Stimulated activated CD4-positive, alpha-beta T cell treated with anti-CD3 and anti-CD28 coated beads, Interleukin-1b, Interleukin-23, amount 100 ng/mL, for 4 hours (primary cell): ENCODE results near the gene CNTNAP2.
A peak's percentile ranks its signal among the peaks of the same experiment; 100 is the strongest.

Source experiments
- DNase-seq, 2 donors: peaks; one replicate each; pipeline ENCODE4 v3.0.0-alpha.2; 2020; ENCODE audit warnings: low read depth in 2 of 2

Gene CNTNAP2

GRCh38 chr7:148255333-148255732 is 2138.7 kb downstream of the CNTNAP2 start:
- DNase-seq, result no peak

GRCh38 chr7:148256433-148256832 is 2139.8 kb downstream of the CNTNAP2 start:
- no peak for DNase-seq

GRCh38 chr7:148260599-148260998 is 2144.0 kb downstream of the CNTNAP2 start:
- no peak for DNase-seq

- DNase-seq, result no peak
Measured at GRCh38 chr7:148261523-148261922, 2144.9 kb downstream of the CNTNAP2 start.

- DNase-seq, result no peak
Measured at GRCh38 chr7:148261996-148262688, 2145.5 kb downstream of the CNTNAP2 start.

- peak; percentile 47 to 65 for DNase-seq
Measured at GRCh38 chr7:148262721-148263229, 2146.2 kb downstream of the CNTNAP2 start.

GRCh38 chr7:148264933-148265557 is 2148.4 kb downstream of the CNTNAP2 start:
- no peak for DNase-seq

GRCh38 chr7:148265896-148266295 is 2149.3 kb downstream of the CNTNAP2 start:
- no peak for DNase-seq

- DNase-seq, result no peak
Measured at GRCh38 chr7:148266795-148267194, 2150.2 kb downstream of the CNTNAP2 start.

- no peak for DNase-seq
Measured at GRCh38 chr7:148270576-148270975, 2154.0 kb downstream of the CNTNAP2 start.

- DNase-seq, result no peak
Measured at GRCh38 chr7:148274118-148274517, 2157.5 kb downstream of the CNTNAP2 start.

- DNase-seq, result no peak
Measured at GRCh38 chr7:148275359-148275890, 2158.8 kb downstream of the CNTNAP2 start.

GRCh38 chr7:148276314-148277041 is 2159.9 kb downstream of the CNTNAP2 start:
- DNase-seq, result no peak

GRCh38 chr7:148277042-148277660 is 2160.6 kb downstream of the CNTNAP2 start:
- no peak for DNase-seq

- DNase-seq, result no peak
Measured at GRCh38 chr7:148286150-148286549, 2169.5 kb downstream of the CNTNAP2 start.

- DNase-seq, result no peak
Measured at GRCh38 chr7:148287538-148287937, 2170.9 kb downstream of the CNTNAP2 start.

- no peak for DNase-seq
Measured at GRCh38 chr7:148288592-148289151, 2172.1 kb downstream of the CNTNAP2 start.

- DNase-seq, result no peak
Measured at GRCh38 chr7:148289630-148290029, 2173.0 kb downstream of the CNTNAP2 start.

- DNase-seq, result no peak
Measured at GRCh38 chr7:148290538-148290937, 2173.9 kb downstream of the CNTNAP2 start.

- no peak for DNase-seq
Measured at GRCh38 chr7:148291799-148292198, 2175.2 kb downstream of the CNTNAP2 start.

- no peak for DNase-seq
Measured at GRCh38 chr7:148296994-148297644, 2180.5 kb downstream of the CNTNAP2 start.
